HepG2 (cell line): ENCODE data around the gene FGFR3. TPM values are rescaled to one million over a fixed set of nuclear protein-coding genes. Genes with fewer than 3 reads are reported as not detected.

Source experiments
- DMTF1 ChIP-seq: sonication (generic); formaldehyde crosslinking; IDR thresholded peaks from 2 replicates; pipeline ENCODE4 v1.4.0; 2020; ENCODE audit warnings: mild to moderate bottlenecking, missing genetic modification reagents
- DR1 ChIP-seq: sonication (generic); formaldehyde crosslinking; IDR thresholded peaks from 2 replicates; pipeline ENCODE4 v1.8.0; 2021; ENCODE audit warnings: mild to moderate bottlenecking, missing genetic modification reagents, inconsistent platforms
- DRAP1 ChIP-seq: IDR thresholded peaks from 2 replicates; pipeline ENCODE4 v1.6.1; 2016; ENCODE audit warnings: missing genetic modification reagents, missing compliant biosample characterization
- EEA1 ChIP-seq: sonication (generic); formaldehyde crosslinking; IDR thresholded peaks from 2 replicates; pipeline ENCODE4 v1.5.1; 2020; ENCODE audit warnings: mild to moderate bottlenecking, missing genetic modification reagents, borderline replicate concordance
- ESRRA ChIP-seq: sonication (generic); formaldehyde crosslinking; IDR thresholded peaks from 2 replicates; pipeline ENCODE4 v1.5.1; 2020; ENCODE audit warnings: mild to moderate bottlenecking, low read depth, missing genetic modification reagents
- ETS1 ChIP-seq: sonication (generic); formaldehyde crosslinking; IDR thresholded peaks from 2 replicates; pipeline ENCODE4 v1.4.0; 2020; ENCODE audit warnings: missing genetic modification reagents
- HNRNPLL ChIP-seq: fragments of 200-400 bp; formaldehyde crosslinking; IDR thresholded peaks from 2 replicates; pipeline ENCODE4 v1.6.1; 2017; ENCODE audit warnings: mild to moderate bottlenecking, low read depth, low read length; ENCODE audit not compliant: poor library complexity, severe bottlenecking
- ISL2 ChIP-seq: sonication (generic); formaldehyde crosslinking; IDR thresholded peaks from 2 replicates; pipeline ENCODE4 v1.5.0; 2020; ENCODE audit warnings: missing genetic modification reagents
- MIER3 ChIP-seq: IDR thresholded peaks from 2 replicates; pipeline ENCODE4 v1.6.1; 2016; ENCODE audit warnings: missing compliant biosample characterization, borderline replicate concordance
- PHF20 ChIP-seq: sonication (generic); formaldehyde crosslinking; IDR thresholded peaks from 2 replicates; pipeline ENCODE4 v1.5.0; 2020; ENCODE audit warnings: mild to moderate bottlenecking, missing genetic modification reagents
- POLR2AphosphoS5 ChIP-seq: IDR thresholded peaks from 2 replicates; pipeline ENCODE4 v1.6.1; 2012; ENCODE audit warnings: low read depth, low read length
- PTBP1 ChIP-seq: fragments of 200-400 bp; formaldehyde crosslinking; IDR thresholded peaks from 2 replicates; pipeline ENCODE4 v1.6.1; 2018; ENCODE audit warnings: low read length, low read depth; ENCODE audit not compliant: poor library complexity, severe bottlenecking
- SPEN ChIP-seq: sonication (generic); formaldehyde crosslinking; IDR thresholded peaks from 2 replicates; pipeline ENCODE4 v1.5.1; 2020; ENCODE audit warnings: low read depth, mild to moderate bottlenecking, missing genetic modification reagents
- TGIF2 ChIP-seq: IDR thresholded peaks from 2 replicates; pipeline ENCODE4 v1.6.1; 2016; ENCODE audit warnings: control low read depth, missing compliant biosample characterization
- YY1 ChIP-seq: IDR thresholded peaks from 2 replicates; pipeline ENCODE4 v1.6.1; 2011; ENCODE audit warnings: low read length, low read depth, moderate library complexity, mild to moderate bottlenecking; ENCODE audit not compliant: insufficient read depth, insufficient replicate concordance
- ZBTB10 ChIP-seq: sonication (generic); formaldehyde crosslinking; IDR thresholded peaks from 2 replicates; pipeline ENCODE4 v1.4.0; 2020; ENCODE audit warnings: missing genetic modification reagents, borderline replicate concordance
- ZKSCAN5 ChIP-seq: sonication (generic); formaldehyde crosslinking; IDR thresholded peaks from 2 replicates; pipeline ENCODE4 v1.5.1; 2020; ENCODE audit warnings: mild to moderate bottlenecking, missing genetic modification reagents
- ZNF12 ChIP-seq: sonication (generic); formaldehyde crosslinking; IDR thresholded peaks from 2 replicates; pipeline ENCODE4 v1.5.0; 2020; ENCODE audit warnings: missing genetic modification reagents
- ZNF704 ChIP-seq: sonication (generic); formaldehyde crosslinking; IDR thresholded peaks from 2 replicates; pipeline ENCODE4 v1.8.1; 2023; ENCODE audit warnings: mild to moderate bottlenecking, inconsistent platforms, moderate library complexity, missing genetic modification reagents, borderline replicate concordance
- ZNF790 ChIP-seq: sonication (generic); formaldehyde crosslinking; IDR thresholded peaks from 2 replicates; pipeline ENCODE4 v1.8.0; 2022; ENCODE audit warnings: missing genetic modification reagents, mild to moderate bottlenecking, borderline replicate concordance
- polyA plus RNA-seq, 8 experiments: library from polyadenylated mRNA; depleted of rRNA in 3 of 8; stranded (reverse) in 7 of 8; unstranded in 1 of 8; fragments of >200 nt; fragmentation: Illumina TruSeq in 4 of 8; extraction: Trizol in 4 of 8; gene quantifications; 2 replicates each; pipeline versions ENCODE4 v1.2.1 to v1.2.3, GENCODE V29; 2011 to 2016; ENCODE audit warnings: low read depth in 4 of 8, missing spikeins in 1 of 8, mixed read lengths in 1 of 8; ENCODE audit not compliant: insufficient read depth in 1 of 8
- total RNA-seq, 5 experiments: library from RNA; depleted of rRNA; stranded (reverse); fragments of >200 nt; fragmentation: Illumina TruSeq; extraction: Trizol; gene quantifications; 2 replicates each; pipeline ENCODE4 v1.2.3, GENCODE V29; 2016; ENCODE audit warnings: low read depth in 1 of 5

The FGFR3 gene
- total and polyA plus RNA-seq, 2 of the 13 experiments (the other 11 are each of a cell fraction or from before 2014, with no cell fraction given) = 103 to 109 TPM

- TF ChIP-seq PTBP1 (peak; percentile 97), ZNF704 (CRISPR knock-in tag) (0 out of 2 replicates have a peak, but pooled peaks have one; percentile 57), ZNF12 (0 out of 2 replicates have a peak, but pooled peaks have one; percentile 18), ETS1 (CRISPR knock-in tag) (0 out of 2 replicates have a peak, but pooled peaks have one; percentile 33), TGIF2 (CRISPR knock-in tag) (peak; percentile 79; the same call in 1 of the 2 replicates), PHF20 (CRISPR knock-in tag) (no peak), HNRNPLL (peak; percentile 58), ISL2 (peak; percentile 12; the same call in 1 of the 2 replicates), EEA1 (CRISPR knock-in tag) (no peak), ZNF790 (no peak), DMTF1 (CRISPR knock-in tag) (no peak), DR1 (0 out of 2 replicates have a peak, but pooled peaks have one; percentile 0), ZKSCAN5 (CRISPR knock-in tag) (no peak), SPEN (CRISPR knock-in tag) (peak; percentile 47), DRAP1 (peak; percentile 10; the same call in 1 of the 2 replicates), ESRRA (0 out of 2 replicates have a peak, but pooled peaks have one; percentile 19), POLR2AphosphoS5 (no peak; the same call in 1 of the 2 replicates), MIER3 (CRISPR knock-in tag) (0 out of 2 replicates have a peak, but pooled peaks have one; percentile 41), YY1 (peak; percentile 51), ZBTB10 (CRISPR knock-in tag) (0 out of 2 replicates have a peak, but pooled peaks have one; percentile 21)
Observed at GRCh38 chr4:1809754-1810502, 16.8 kb downstream of the FGFR3 start (continued).
